ENCODE data around the gene FAM53A.

DNA sequence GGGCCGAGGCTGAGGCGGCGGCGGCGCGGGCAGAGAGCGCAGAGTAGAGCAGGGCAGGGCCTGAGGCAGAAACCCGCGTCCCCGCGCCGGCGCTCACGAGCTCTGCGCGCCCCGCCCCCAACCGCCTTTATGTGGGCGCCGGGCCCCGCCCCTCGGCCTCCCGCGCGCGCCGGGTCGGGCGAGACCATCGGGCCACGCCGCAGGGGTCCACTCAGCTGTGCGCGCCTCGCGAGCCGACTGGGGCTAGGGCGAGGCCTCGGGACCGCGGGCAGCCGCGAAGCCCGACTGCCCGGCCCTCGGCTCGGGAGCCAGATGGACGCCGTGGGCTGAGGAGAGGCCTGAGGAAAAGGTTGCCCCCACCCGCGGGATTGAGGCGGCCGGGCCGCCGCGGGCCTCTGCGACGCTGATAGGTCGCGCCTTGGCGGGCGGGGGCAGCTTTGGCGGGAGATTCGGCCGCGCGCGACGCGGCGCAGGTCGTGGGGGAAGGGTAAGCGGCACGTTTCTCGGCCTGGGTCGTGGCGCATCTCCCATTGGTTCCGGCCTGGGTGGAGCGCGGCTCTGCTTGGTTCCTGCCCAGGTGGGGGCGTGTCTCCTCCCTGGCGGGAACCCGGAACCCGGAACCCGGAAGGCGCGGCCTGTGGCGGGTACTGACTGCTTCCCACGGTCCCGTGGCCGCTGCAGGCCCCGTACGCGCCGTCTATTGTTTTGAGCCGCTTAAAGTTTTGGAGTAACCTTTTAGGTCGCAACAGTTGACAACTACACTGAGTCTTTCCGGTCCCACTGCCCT is 28.3 kb upstream of the FAM53A start, which contains the start of gene SLBP:
- TF ChIP-seq POLR2A (IDR thresholded peaks at IDR 0.05; ENCODE audit: low read length) (peak; percentile 92), GATA1 (IDR thresholded peaks at IDR 0.05; ENCODE audit: low read depth, low read length) (no peak)

All from erythroblast (primary cell).